HepG2 (cell line): ENCODE data around the gene CDC42EP3. TPM values are rescaled to one million over a fixed set of nuclear protein-coding genes. Genes with fewer than 3 reads are reported as not detected.
A peak's percentile ranks its signal among the peaks of the same experiment; 100 is the strongest.

ENCODE experiments used
- ATF6 ChIP-seq: sonication (generic); formaldehyde crosslinking; conservative IDR thresholded peaks from 2 replicates; pipeline ENCODE4 v1.4.0; 2020; ENCODE audit warnings: missing genetic modification reagents
- BHLHE40 ChIP-seq: IDR thresholded peaks from 2 replicates; pipeline ENCODE4 v1.6.1; 2011; ENCODE audit warnings: low read length, improper control_type of control experiment
- BRD4 ChIP-seq: sonication (generic); formaldehyde crosslinking; IDR thresholded peaks from 2 replicates; pipeline ENCODE4 v1.4.0; 2020; ENCODE audit warnings: missing genetic modification reagents
- CAMTA2 ChIP-seq: sonication (generic); formaldehyde crosslinking; IDR thresholded peaks from 2 replicates; pipeline ENCODE4 v1.4.0; 2020; ENCODE audit warnings: mild to moderate bottlenecking, missing genetic modification reagents, borderline replicate concordance
- CREB3 ChIP-seq: sonication (generic); formaldehyde crosslinking; IDR thresholded peaks from 2 replicates; pipeline ENCODE4 v1.5.0; 2020; ENCODE audit warnings: missing genetic modification reagents
- DMTF1 ChIP-seq: sonication (generic); formaldehyde crosslinking; IDR thresholded peaks from 2 replicates; pipeline ENCODE4 v1.4.0; 2020; ENCODE audit warnings: mild to moderate bottlenecking, missing genetic modification reagents
- EZH2 ChIP-seq: conservative IDR thresholded peaks from 2 replicates; pipeline ENCODE4 v1.6.1; 2012; ENCODE audit warnings: mild to moderate bottlenecking, low read depth, low read length, moderate library complexity
- GATAD2A ChIP-seq: IDR thresholded peaks from 2 replicates; pipeline ENCODE4 v1.6.1; 2016
- HNRNPK ChIP-seq: fragments of 200-400 bp; formaldehyde crosslinking; IDR thresholded peaks from 2 replicates; pipeline ENCODE4 v1.6.1; 2018; ENCODE audit warnings: low read length, low read depth, moderate library complexity, mild to moderate bottlenecking; ENCODE audit not compliant: poor library complexity, severe bottlenecking
- HNRNPLL ChIP-seq: fragments of 200-400 bp; formaldehyde crosslinking; IDR thresholded peaks from 2 replicates; pipeline ENCODE4 v1.6.1; 2017; ENCODE audit warnings: mild to moderate bottlenecking, low read depth, low read length; ENCODE audit not compliant: poor library complexity, severe bottlenecking
- KDM3A ChIP-seq: IDR thresholded peaks from 2 replicates; pipeline ENCODE4 v1.6.1; 2018; ENCODE audit warnings: low read depth, missing compliant biosample characterization
- MAFK ChIP-seq, 2 experiments: IDR thresholded peaks in 1 of 2; conservative IDR thresholded peaks in 1 of 2; 2 replicates each; pipeline ENCODE4 v1.6.1; 2011; ENCODE audit warnings: improper control_type of control experiment in 2 of 2, low read length in 2 of 2
- MATR3 ChIP-seq: sonication (generic); formaldehyde crosslinking; IDR thresholded peaks from 2 replicates; pipeline ENCODE4 v1.4.0; 2020; ENCODE audit warnings: missing genetic modification reagents
- RXRB ChIP-seq: IDR thresholded peaks from 2 replicates; pipeline ENCODE4 v1.6.1; 2016; ENCODE audit warnings: borderline replicate concordance, missing genetic modification reagents, missing compliant biosample characterization
- THYN1 ChIP-seq: sonication (generic); formaldehyde crosslinking; IDR thresholded peaks from 2 replicates; pipeline ENCODE4 v1.8.1; 2023; ENCODE audit warnings: low read depth, mild to moderate bottlenecking, moderate library complexity, missing genetic modification reagents, borderline replicate concordance
- TRIM22 ChIP-seq: fragments of 450-650 bp; IDR thresholded peaks from 2 replicates; pipeline ENCODE4 v1.6.1; 2017
- ZNF619 ChIP-seq: sonication (generic); formaldehyde crosslinking; IDR thresholded peaks from 2 replicates; pipeline ENCODE4 v1.4.0; 2020; ENCODE audit warnings: mild to moderate bottlenecking, missing genetic modification reagents
- polyA plus RNA-seq, 8 experiments: library from polyadenylated mRNA; depleted of rRNA in 3 of 8; stranded (reverse) in 7 of 8; unstranded in 1 of 8; fragments of >200 nt; fragmentation: Illumina TruSeq in 4 of 8; extraction: Trizol in 4 of 8; gene quantifications; 2 replicates each; pipeline versions ENCODE4 v1.2.1 to v1.2.3, GENCODE V29; 2011 to 2016; ENCODE audit warnings: low read depth in 4 of 8, missing spikeins in 1 of 8, mixed read lengths in 1 of 8; ENCODE audit not compliant: insufficient read depth in 1 of 8
- total RNA-seq, 5 experiments: library from RNA; depleted of rRNA; stranded (reverse); fragments of >200 nt; fragmentation: Illumina TruSeq; extraction: Trizol; gene quantifications; 2 replicates each; pipeline ENCODE4 v1.2.3, GENCODE V29; 2016; ENCODE audit warnings: low read depth in 1 of 5

CDC42EP3 gene
- total and polyA plus RNA-seq, 2 of the 13 experiments (the other 11 are each of a cell fraction or from before 2014, with no cell fraction given), result 0.01 TPM; not detected in 1

- TF ChIP-seq HNRNPK (no peak), DMTF1 (no peak), THYN1 (CRISPR knock-in tag) (no peak), EZH2 (peak; percentile 92), BRD4 (CRISPR knock-in tag) (no peak), CAMTA2 (CRISPR knock-in tag) (no peak), GATAD2A (CRISPR knock-in tag) (no peak), ATF6 (CRISPR knock-in tag) (no peak), ZNF619 (0 out of 2 replicates have a peak, but pooled peaks have one; percentile 36), HNRNPLL (peak; percentile 97), RXRB (CRISPR knock-in tag) (no peak), TRIM22 (no peak), MATR3 (CRISPR knock-in tag) (no peak), BHLHE40 (no peak), KDM3A (0 out of 2 replicates have a peak, but pooled peaks have one; percentile 34), MAFK (conservative IDR thresholded peaks at IDR 0.05 in 1 of 2, IDR thresholded peaks at IDR 0.05 in 1 of 2; ENCODE audit: low read length in 2 of 2) (no peak), CREB3 (no peak)
- TF ChIP-seq, all 625 proteins: peak for 36
These were observed 845 bp upstream of the CDC42EP3 start (continued) for GRCh38 chr2:37672104-37672869.
